GM19324 (cell line): ENCODE data around the gene KATNAL1.
A peak's percentile ranks its signal among the peaks of the same experiment; 100 is the strongest.

Experiments
- ATAC-seq: cut with Tn5 transposase; IDR thresholded peaks from one replicate; pipeline ENCODE4 v1.9.1; 2021; ENCODE audit warnings: mild to moderate bottlenecking, moderate library complexity; ENCODE audit not compliant: unreplicated experiment, low FRiP score

Gene KATNAL1

GRCh38 chr13:30307194-30307970 lies at the start of gene KATNAL1:
Gene KATNAL1 (minus strand): TSS chr13:30307551. CDS start chr13:30283777, 23,774 bp downstream.
- peak; percentile 62 for ATAC-seq

GRCh38 chr13:30355839-30356238 lies 48.5 kb upstream of the KATNAL1 start:
- ATAC-seq: no peak

- no peak for ATAC-seq
These were observed 48.0 kb upstream of the KATNAL1 start for GRCh38 chr13:30355384-30355699.

GRCh38 chr13:30354493-30355383 lies 47.4 kb upstream of the KATNAL1 start:
- no peak for ATAC-seq

- ATAC-seq: no peak
These were observed 46.3 kb upstream of the KATNAL1 start for GRCh38 chr13:30353471-30354215.

GRCh38 chr13:30353060-30353459 lies 45.7 kb upstream of the KATNAL1 start:
- no peak for ATAC-seq

- ATAC-seq: no peak
These were observed 44.8 kb upstream of the KATNAL1 start for GRCh38 chr13:30352121-30352520.

GRCh38 chr13:30346789-30347167 lies 39.4 kb upstream of the KATNAL1 start:
- ATAC-seq: peak; percentile 22

- ATAC-seq: peak; percentile 62
These were observed 38.9 kb upstream of the KATNAL1 start for GRCh38 chr13:30346153-30346788.

GRCh38 chr13:30345426-30346100 lies 38.2 kb upstream of the KATNAL1 start:
- ATAC-seq: no peak

GRCh38 chr13:30341815-30342570 lies 34.6 kb upstream of the KATNAL1 start:
- ATAC-seq: no peak

- ATAC-seq: no peak
These were observed 33.2 kb upstream of the KATNAL1 start for GRCh38 chr13:30340331-30341250.

GRCh38 chr13:30339738-30340330 lies 32.5 kb upstream of the KATNAL1 start:
- no peak for ATAC-seq

- ATAC-seq: no peak
These were observed 31.6 kb upstream of the KATNAL1 start for GRCh38 chr13:30338952-30339351.

GRCh38 chr13:30338331-30338851 lies 31.0 kb upstream of the KATNAL1 start:
- no peak for ATAC-seq

GRCh38 chr13:30337061-30337610 lies 29.8 kb upstream of the KATNAL1 start:
- no peak for ATAC-seq

GRCh38 chr13:30334663-30335386 lies 27.5 kb upstream of the KATNAL1 start:
- no peak for ATAC-seq
